ENCODE measurements around the gene FTSJ3. TPM values are rescaled to one million over a fixed set of nuclear protein-coding genes. Genes with fewer than 3 reads are reported as not detected.
A peak's percentile ranks its signal among the peaks of the same experiment; 100 is the strongest.

Gene FTSJ3
- total and polyA plus RNA-seq, 9 donors, result 21.3 to 47.0 (median 34.7) TPM

- intact Hi-C loops (cut with DNase I), result loop anchor here in 1 of 4 donors (10.0 kb wide), 1 partner anchor 63 kb away; the partner anchor contains the start of genes CCDC47 and DDX42
- WGBS, 3 donors, result 79 to 87% (median 80%) methylated on average over 12 of the region's 12 CpGs
- H3K4me1 ChIP-seq (ENCODE audit: insufficient read depth), result peaks cover 24% of the 10 kb centered on the region
Measured at GRCh38 chr17:63837480-63837879, 10.0 kb upstream of the FTSJ3 start.

DNA sequence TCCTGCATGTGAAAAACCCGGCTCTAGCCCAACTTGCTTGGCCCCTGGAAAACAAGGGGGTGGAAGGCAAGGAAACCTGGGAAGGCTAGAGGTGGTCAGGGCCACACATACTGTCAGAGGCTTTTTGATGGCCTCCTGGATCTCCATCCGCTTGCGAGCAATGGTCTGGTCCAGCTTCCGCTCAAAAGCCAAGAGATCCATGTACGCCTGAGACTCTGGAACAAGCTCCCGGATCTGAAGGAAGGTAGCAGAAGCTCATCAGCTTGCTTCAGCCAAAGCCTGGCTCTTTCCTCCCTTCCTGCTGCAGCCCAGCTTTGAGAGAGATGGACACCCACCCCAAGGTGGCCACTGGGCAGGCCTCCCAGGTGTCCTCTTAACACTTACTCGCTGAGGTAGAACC lies 9.3 kb upstream of the FTSJ3 start:
- TF ChIP-seq POLR2A (IDR thresholded peaks at IDR 0.05), result no peak
- no peak for TF ChIP-seq EP300 (IDR thresholded peaks at IDR 0.05)
- TF ChIP-seq, protein P1, sequence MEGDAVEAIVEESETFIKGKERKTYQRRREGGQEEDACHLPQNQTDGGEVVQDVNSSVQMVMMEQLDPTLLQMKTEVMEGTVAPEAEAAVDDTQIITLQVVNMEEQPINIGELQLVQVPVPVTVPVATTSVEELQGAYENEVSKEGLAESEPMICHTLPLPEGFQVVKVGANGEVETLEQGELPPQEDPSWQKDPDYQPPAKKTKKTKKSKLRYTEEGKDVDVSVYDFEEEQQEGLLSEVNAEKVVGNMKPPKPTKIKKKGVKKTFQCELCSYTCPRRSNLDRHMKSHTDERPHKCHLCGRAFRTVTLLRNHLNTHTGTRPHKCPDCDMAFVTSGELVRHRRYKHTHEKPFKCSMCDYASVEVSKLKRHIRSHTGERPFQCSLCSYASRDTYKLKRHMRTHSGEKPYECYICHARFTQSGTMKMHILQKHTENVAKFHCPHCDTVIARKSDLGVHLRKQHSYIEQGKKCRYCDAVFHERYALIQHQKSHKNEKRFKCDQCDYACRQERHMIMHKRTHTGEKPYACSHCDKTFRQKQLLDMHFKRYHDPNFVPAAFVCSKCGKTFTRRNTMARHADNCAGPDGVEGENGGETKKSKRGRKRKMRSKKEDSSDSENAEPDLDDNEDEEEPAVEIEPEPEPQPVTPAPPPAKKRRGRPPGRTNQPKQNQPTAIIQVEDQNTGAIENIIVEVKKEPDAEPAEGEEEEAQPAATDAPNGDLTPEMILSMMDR (IDR thresholded peaks at IDR 0.05), result no peak
- Histone ChIP-seq H3K4me1 (ENCODE audit: insufficient read depth) (peaks cover 24% of the 10 kb centered on the region), H3K27me3 (no peaks in the 10 kb centered on the region), H3K9me3 (no peaks in the 10 kb centered on the region), H3K36me3 (no peaks in the 10 kb centered on the region), H3K27ac (no peak overlapping the region), H3K4me3 (no peak overlapping the region)
- 92 to 97% (median 96%) methylated on average over 7 of the region's 7 CpGs for WGBS, 3 donors
- intact Hi-C loops (cut with DNase I), result loop anchor here in 1 of 4 donors (10.0 kb wide), 1 partner anchor 62 kb away; the partner anchor contains the start of genes CCDC47 and DDX42
- no peak for DNase-seq

More at GRCh38 chr17:63837480-63837879, 10.0 kb upstream of the FTSJ3 start:
- no peak for TF ChIP-seq EP300 (IDR thresholded peaks at IDR 0.05)
- no peak for TF ChIP-seq POLR2A (IDR thresholded peaks at IDR 0.05)
- TF ChIP-seq, protein P1 (IDR thresholded peaks at IDR 0.05), result no peak
- no peaks in the 10 kb centered on the region for H3K9me3 ChIP-seq
- H3K27ac ChIP-seq, result peak overlapping the region in 1 of 2 donors; percentile 41
- H3K36me3 ChIP-seq, result no peaks in the 10 kb centered on the region
- no peak overlapping the region for H3K4me3 ChIP-seq
- peak in 2 of 5 donors; percentile 51 to 62 for DNase-seq
- H3K27me3 ChIP-seq, result no peaks in the 10 kb centered on the region

- intact Hi-C loops (cut with DNase I), result loop anchor here in 1 of 4 donors (10.0 kb wide), 1 partner anchor 60 kb away; the partner anchor contains the start of genes CCDC47 and DDX42
- no peak overlapping the region for H3K4me3 ChIP-seq
- WGBS, 3 donors, result 91 to 93% (median 91%) methylated on average over 9 of the region's 9 CpGs
- no peak for DNase-seq
- TF ChIP-seq POLR2A (IDR thresholded peaks at IDR 0.05), result no peak
- no peak overlapping the region for H3K27ac ChIP-seq
- peaks cover 14% of the 10 kb centered on the region for H3K4me1 ChIP-seq (ENCODE audit: insufficient read depth)
- H3K36me3 ChIP-seq, result no peaks in the 10 kb centered on the region
- no peaks in the 10 kb centered on the region for H3K27me3 ChIP-seq
- no peaks in the 10 kb centered on the region for H3K9me3 ChIP-seq
Measured at GRCh38 chr17:63835167-63835720, 7.8 kb upstream of the FTSJ3 start.

DNA sequence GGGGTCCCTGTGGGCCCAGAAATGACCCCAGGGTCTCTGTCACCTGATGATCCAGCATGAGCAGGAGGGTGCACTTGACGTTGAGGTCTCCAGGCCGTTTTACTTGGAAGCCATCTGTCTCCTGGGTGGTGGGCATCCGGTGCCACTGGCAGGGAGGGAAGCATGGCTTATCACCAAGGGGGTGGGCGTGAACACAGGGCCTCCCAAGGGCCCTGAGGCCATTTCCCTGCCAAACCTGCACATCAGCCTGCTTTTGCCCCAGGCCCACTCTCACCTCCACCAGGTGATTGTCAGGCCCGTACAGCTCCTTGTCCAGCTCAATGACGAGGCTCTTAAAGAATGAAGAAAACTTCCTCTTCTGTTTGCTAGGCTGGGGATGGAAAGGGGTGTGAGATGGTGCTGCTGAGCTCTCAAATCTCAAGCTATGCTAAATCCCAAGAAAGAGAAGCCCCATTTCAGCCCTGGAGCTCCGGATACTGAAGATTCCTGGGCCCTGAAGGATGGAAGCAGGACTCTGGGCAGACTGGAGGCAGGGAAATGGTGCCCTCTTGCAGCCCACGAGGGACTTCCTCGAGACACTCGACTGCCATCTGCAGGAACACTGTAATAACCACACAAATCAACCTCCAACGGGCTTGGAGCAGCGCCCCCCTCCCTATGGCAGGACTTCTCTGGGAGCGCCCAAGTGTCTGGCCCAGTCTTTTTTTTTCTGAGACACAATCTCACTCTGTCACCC lies 7.1 kb upstream of the FTSJ3 start:
- Histone ChIP-seq H3K27me3 (no peaks in the 10 kb centered on the region), H3K4me3 (no peak overlapping the region), H3K36me3 (no peaks in the 10 kb centered on the region), H3K27ac (no peak overlapping the region), H3K9me3 (no peaks in the 10 kb centered on the region), H3K4me1 (ENCODE audit: insufficient read depth) (peaks cover 11% of the 10 kb centered on the region)
- DNase-seq, result no peak
- intact Hi-C loops (cut with DNase I), result loop anchor here in 1 of 4 donors (10.0 kb wide), 1 partner anchor 60 kb away; the partner anchor contains the start of genes CCDC47 and DDX42
- 37 to 48% (median 47%) methylated on average over 13 of the region's 13 CpGs for WGBS, 3 donors
- no peak for TF ChIP-seq EP300 (IDR thresholded peaks at IDR 0.05)
- no peak for TF ChIP-seq POLR2A (IDR thresholded peaks at IDR 0.05)
- TF ChIP-seq, protein P1 (IDR thresholded peaks at IDR 0.05), result no peak

All from ovary (tissue), 9 donors.